Sigmoid colon (tissue), 4 donors: ENCODE measurements around the gene KCTD3.

Experiments
- CTCF ChIP-seq, 4 experiments: fragments of 450-650 bp in 3 of 4; fragments of 200-600 bp in 1 of 4; IDR thresholded peaks; one replicate each; pipeline ENCODE4 v1.5.1; 2016 to 2019; ENCODE audit warnings: antibody characterized with exemption in 4 of 4, mild to moderate bottlenecking in 3 of 4, moderate library complexity in 2 of 4
- EP300 ChIP-seq, 4 donors: sonication (generic); formaldehyde crosslinking; IDR thresholded peaks; one replicate each; pipeline ENCODE4 v1.6.1; 2017; ENCODE audit warnings: antibody characterized with exemption in 4 of 4
- POLR2A ChIP-seq, 2 donors: fragments of 450-650 bp; IDR thresholded peaks; one replicate each; pipeline ENCODE4 v1.6.1; 2016; ENCODE audit warnings: antibody characterized with exemption in 2 of 2, mild to moderate bottlenecking in 2 of 2, moderate library complexity in 2 of 2
- POLR2AphosphoS5 ChIP-seq, 4 donors: sonication (generic); formaldehyde crosslinking; IDR thresholded peaks; one replicate each; pipeline ENCODE4 v1.6.1; 2017; ENCODE audit warnings: antibody characterized with exemption in 4 of 4

DNA sequence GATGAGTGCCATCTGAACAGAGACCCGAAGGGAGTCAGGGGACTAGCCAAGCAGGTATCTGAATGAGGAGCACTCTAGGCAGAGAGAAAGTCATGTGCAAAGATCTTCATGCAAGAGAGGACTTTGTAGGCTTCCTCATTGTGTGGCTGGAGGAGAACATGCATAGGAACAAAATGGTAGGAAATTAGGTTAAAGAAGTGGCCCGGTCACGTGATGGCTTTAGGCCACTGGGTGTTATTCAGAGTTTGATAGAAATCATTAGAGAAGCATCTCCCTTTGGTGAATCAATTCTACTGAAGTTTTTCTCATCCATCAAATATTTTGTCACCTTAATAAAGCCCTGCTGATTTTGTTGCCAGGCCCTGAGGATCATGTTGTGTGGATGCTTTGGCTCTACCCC lies 45.8 kb upstream of the KCTD3 start:
- TF ChIP-seq CTCF (IDR thresholded peaks at IDR 0.05), result no peak
- no peak for TF ChIP-seq POLR2A (IDR thresholded peaks at IDR 0.05)
- no peak for TF ChIP-seq EP300 (IDR thresholded peaks at IDR 0.05)
- TF ChIP-seq POLR2AphosphoS5 (IDR thresholded peaks at IDR 0.05), result no peak
